HEK293 (cell line): ENCODE measurements around the gene ZNF524.
A peak's percentile ranks its signal among the peaks of the same experiment; 100 is the strongest.

Source experiments
- GFI1B ChIP-seq: fragments of 450-650 bp; formaldehyde crosslinking; IDR thresholded peaks from 2 replicates; pipeline ENCODE4 v1.5.1; 2016; ENCODE audit warnings: missing biosample characterization, missing genetic modification characterization
- GLI2 ChIP-seq: fragments of 450-650 bp; formaldehyde crosslinking; IDR thresholded peaks from 2 replicates; pipeline ENCODE4; 2017; ENCODE audit warnings: missing biosample characterization, missing genetic modification characterization, low read depth, borderline replicate concordance
- KLF16 ChIP-seq: fragments of 450-650 bp; formaldehyde crosslinking; IDR thresholded peaks from 2 replicates; pipeline ENCODE4 v1.5.1; 2017; ENCODE audit warnings: missing biosample characterization, missing genetic modification characterization
- OSR2 ChIP-seq: fragments of 450-650 bp; formaldehyde crosslinking; IDR thresholded peaks from 2 replicates; pipeline ENCODE4 v1.5.1; 2016; ENCODE audit warnings: missing biosample characterization, missing genetic modification characterization
- PRDM1 ChIP-seq: fragments of 450-650 bp; formaldehyde crosslinking; IDR thresholded peaks from 2 replicates; pipeline ENCODE4; 2016; ENCODE audit warnings: missing biosample characterization, missing genetic modification characterization
- REPIN1 ChIP-seq: fragments of 450-650 bp; formaldehyde crosslinking; IDR thresholded peaks from 2 replicates; pipeline ENCODE4 v1.5.1; 2017; ENCODE audit warnings: missing biosample characterization, missing genetic modification characterization, low read depth
- SP2 ChIP-seq: fragments of 450-650 bp; formaldehyde crosslinking; IDR thresholded peaks from 2 replicates; pipeline ENCODE4 v1.5.1; 2016; ENCODE audit warnings: missing biosample characterization, missing genetic modification characterization
- ZBTB8A ChIP-seq: fragments of 450-650 bp; formaldehyde crosslinking; IDR thresholded peaks from 2 replicates; pipeline ENCODE4 v1.5.1; 2016; ENCODE audit warnings: missing biosample characterization, missing genetic modification characterization
- ZNF350 ChIP-seq: fragments of 450-650 bp; formaldehyde crosslinking; IDR thresholded peaks from 2 replicates; pipeline ENCODE4 v1.5.0; 2017; ENCODE audit warnings: missing biosample characterization, mild to moderate bottlenecking, missing genetic modification characterization
- ZNF366 ChIP-seq: fragments of 450-650 bp; formaldehyde crosslinking; conservative IDR thresholded peaks from 2 replicates; pipeline ENCODE4 v1.5.1; 2016; ENCODE audit warnings: missing biosample characterization, missing genetic modification characterization
- ZNF37A ChIP-seq: fragments of 450-650 bp; IDR thresholded peaks from 2 replicates; pipeline ENCODE4 v1.5.1; 2018; ENCODE audit warnings: missing biosample characterization, missing genetic modification characterization
- ZNF433 ChIP-seq: fragments of 450-650 bp; formaldehyde crosslinking; IDR thresholded peaks from 2 replicates; pipeline ENCODE4 v1.5.1; 2016; ENCODE audit warnings: missing biosample characterization, missing genetic modification characterization, low read depth
- ZNF48 ChIP-seq: fragments of 450-650 bp; formaldehyde crosslinking; IDR thresholded peaks from 2 replicates; pipeline ENCODE4 v1.5.1; 2016; ENCODE audit warnings: missing biosample characterization, missing genetic modification characterization
- ZNF513 ChIP-seq: fragments of 450-650 bp; IDR thresholded peaks from 2 replicates; pipeline ENCODE4 v1.5.1; 2018; ENCODE audit warnings: missing biosample characterization, missing genetic modification characterization
- ZNF518A ChIP-seq: fragments of 450-650 bp; formaldehyde crosslinking; conservative IDR thresholded peaks from 2 replicates; pipeline ENCODE4 v1.5.1; 2016; ENCODE audit warnings: low read depth, missing biosample characterization, missing genetic modification characterization
- ZNF548 ChIP-seq: fragments of 450-650 bp; formaldehyde crosslinking; IDR thresholded peaks from 2 replicates; pipeline ENCODE4 v1.5.1; 2016; ENCODE audit warnings: missing biosample characterization, missing genetic modification characterization
- ZNF558 ChIP-seq: fragments of 450-650 bp; formaldehyde crosslinking; IDR thresholded peaks from 2 replicates; pipeline ENCODE4 v1.5.1; 2016; ENCODE audit warnings: missing biosample characterization, missing genetic modification characterization
- ZNF585B ChIP-seq: fragments of 450-650 bp; formaldehyde crosslinking; IDR thresholded peaks from 2 replicates; pipeline ENCODE4 v1.5.1; 2016; ENCODE audit warnings: missing biosample characterization, missing genetic modification characterization
- ZNF621 ChIP-seq: fragments of 450-650 bp; formaldehyde crosslinking; IDR thresholded peaks from 2 replicates; pipeline ENCODE4 v1.5.1; 2017; ENCODE audit warnings: missing biosample characterization, missing genetic modification characterization
- ZNF629 ChIP-seq: fragments of 450-650 bp; formaldehyde crosslinking; IDR thresholded peaks from 2 replicates; pipeline ENCODE4 v1.5.1; 2017; ENCODE audit warnings: missing biosample characterization, missing genetic modification characterization
- ZSCAN16 ChIP-seq: fragments of 450-650 bp; formaldehyde crosslinking; IDR thresholded peaks from 2 replicates; pipeline ENCODE4 v1.5.1; 2016; ENCODE audit warnings: missing biosample characterization, missing genetic modification characterization
- TF ChIP-seq, protein P1 (sequence below): fragments of 450-650 bp; formaldehyde crosslinking; IDR thresholded peaks from 2 replicates; pipeline ENCODE4 v1.5.1; 2016; ENCODE audit warnings: missing biosample characterization, missing genetic modification characterization
- TF ChIP-seq, protein P2 (sequence below): fragments of 450-650 bp; formaldehyde crosslinking; IDR thresholded peaks from 2 replicates; pipeline ENCODE4 v1.5.1; 2016; ENCODE audit warnings: missing biosample characterization, missing genetic modification characterization
- TF ChIP-seq, protein P3 (sequence below): fragments of 450-650 bp; formaldehyde crosslinking; IDR thresholded peaks from 2 replicates; pipeline ENCODE4 v1.5.1; 2017; ENCODE audit warnings: missing biosample characterization, mild to moderate bottlenecking, missing genetic modification characterization, moderate library complexity

ZNF524 gene

DNA sequence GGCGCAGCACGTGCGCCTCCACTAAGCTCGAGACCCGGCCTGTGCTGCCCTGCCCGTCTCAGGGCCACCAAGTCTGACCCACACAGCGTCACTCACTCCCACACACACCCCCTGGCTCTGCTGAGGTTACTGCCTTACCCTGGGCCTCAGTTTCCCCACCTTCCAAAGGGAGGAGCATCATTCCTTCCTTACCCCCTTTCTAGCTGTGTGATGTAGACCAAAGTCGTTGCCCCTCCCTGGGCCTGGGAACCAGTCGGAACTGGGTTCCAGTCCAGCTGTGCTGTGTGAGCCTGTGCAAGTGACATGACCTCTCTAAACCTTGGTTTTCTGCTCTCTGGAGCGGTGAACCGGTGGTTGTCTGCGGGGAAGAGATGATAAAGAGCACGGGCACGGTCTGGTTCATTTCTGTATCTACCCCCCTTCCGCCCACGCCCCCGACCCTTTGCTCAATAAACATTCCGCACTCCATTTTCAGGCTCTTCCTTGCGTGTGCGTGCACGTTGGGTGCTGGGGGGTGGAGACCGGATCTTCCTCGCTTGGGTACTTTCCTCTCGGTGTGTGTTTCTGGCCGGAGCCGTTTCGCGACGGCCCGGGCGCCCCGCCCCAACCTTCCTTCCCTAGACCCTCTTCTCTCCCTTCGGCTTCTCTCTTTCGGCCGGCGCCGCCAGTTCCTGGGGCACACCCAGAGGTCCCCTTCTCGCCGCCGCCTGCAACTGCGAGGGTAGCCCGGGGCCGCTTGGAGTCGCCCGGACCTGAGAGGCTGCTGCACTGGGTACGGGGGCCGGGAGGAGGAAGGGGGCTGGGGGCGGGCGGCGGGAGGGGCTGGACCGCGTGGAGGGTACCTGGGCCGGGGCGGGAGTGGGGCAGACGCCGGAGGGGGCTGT is 43.2 kb downstream of the ZNF524 start, which contains the start of gene ZNF581 (continued):
- TF ChIP-seq, protein P1, sequence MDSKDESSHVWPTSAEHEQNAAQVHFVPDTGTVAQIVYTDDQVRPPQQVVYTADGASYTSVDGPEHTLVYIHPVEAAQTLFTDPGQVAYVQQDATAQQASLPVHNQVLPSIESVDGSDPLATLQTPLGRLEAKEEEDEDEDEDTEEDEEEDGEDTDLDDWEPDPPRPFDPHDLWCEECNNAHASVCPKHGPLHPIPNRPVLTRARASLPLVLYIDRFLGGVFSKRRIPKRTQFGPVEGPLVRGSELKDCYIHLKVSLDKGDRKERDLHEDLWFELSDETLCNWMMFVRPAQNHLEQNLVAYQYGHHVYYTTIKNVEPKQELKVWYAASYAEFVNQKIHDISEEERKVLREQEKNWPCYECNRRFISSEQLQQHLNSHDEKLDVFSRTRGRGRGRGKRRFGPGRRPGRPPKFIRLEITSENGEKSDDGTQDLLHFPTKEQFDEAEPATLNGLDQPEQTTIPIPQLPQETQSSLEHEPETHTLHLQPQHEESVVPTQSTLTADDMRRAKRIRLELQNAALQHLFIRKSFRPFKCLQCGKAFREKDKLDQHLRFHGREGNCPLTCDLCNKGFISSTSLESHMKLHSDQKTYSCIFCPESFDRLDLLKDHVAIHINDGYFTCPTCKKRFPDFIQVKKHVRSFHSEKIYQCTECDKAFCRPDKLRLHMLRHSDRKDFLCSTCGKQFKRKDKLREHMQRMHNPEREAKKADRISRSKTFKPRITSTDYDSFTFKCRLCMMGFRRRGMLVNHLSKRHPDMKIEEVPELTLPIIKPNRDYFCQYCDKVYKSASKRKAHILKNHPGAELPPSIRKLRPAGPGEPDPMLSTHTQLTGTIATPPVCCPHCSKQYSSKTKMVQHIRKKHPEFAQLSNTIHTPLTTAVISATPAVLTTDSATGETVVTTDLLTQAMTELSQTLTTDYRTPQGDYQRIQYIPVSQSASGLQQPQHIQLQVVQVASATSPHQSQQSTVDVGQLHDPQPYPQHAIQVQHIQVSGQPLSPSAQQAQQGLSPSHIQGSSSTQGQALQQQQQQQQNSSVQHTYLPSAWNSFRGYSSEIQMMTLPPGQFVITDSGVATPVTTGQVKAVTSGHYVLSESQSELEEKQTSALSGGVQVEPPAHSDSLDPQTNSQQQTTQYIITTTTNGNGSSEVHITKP (tag by site-specific recombination), result peak; percentile 86
- 0 out of 2 replicates have a peak, but pooled peaks have one; percentile 14 for TF ChIP-seq OSR2 (tag by site-specific recombination)
- no peak for TF ChIP-seq ZNF433 (tag by site-specific recombination)
- peak; percentile 100 for TF ChIP-seq KLF16 (tag by site-specific recombination)
- no peak for TF ChIP-seq ZNF350 (tag by site-specific recombination)
- TF ChIP-seq, protein P2, sequence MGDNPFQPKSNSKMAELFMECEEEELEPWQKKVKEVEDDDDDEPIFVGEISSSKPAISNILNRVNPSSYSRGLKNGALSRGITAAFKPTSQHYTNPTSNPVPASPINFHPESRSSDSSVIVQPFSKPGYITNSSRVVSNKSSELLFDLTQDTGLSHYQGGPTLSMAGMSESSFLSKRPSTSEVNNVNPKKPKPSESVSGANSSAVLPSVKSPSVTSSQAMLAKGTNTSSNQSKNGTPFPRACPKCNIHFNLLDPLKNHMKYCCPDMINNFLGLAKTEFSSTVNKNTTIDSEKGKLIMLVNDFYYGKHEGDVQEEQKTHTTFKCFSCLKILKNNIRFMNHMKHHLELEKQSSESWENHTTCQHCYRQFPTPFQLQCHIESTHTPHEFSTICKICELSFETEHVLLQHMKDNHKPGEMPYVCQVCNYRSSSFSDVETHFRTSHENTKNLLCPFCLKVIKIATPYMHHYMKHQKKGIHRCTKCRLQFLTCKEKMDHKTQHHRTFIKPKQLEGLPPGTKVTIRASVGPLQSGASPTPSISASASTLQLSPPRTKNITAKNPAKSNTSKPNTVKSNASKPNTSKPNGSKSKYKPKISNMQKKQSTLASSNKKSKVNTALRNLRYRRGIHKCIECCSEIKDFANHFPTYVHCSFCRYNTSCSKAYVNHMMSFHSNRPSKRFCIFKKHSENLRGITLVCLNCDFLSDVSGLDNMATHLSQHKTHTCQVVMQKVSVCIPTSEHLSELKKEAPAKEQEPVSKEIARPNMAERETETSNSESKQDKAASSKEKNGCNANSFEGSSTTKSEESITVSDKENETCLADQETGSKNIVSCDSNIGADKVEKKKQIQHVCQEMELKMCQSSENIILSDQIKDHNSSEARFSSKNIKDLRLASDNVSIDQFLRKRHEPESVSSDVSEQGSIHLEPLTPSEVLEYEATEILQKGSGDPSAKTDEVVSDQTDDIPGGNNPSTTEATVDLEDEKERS (tag by site-specific recombination), result peak; percentile 74; the same call in 1 of the 2 replicates
- TF ChIP-seq ZNF513 (tag by site-specific recombination), result peak; percentile 61; the same call in 1 of the 2 replicates
- peak; percentile 61 for TF ChIP-seq SP2
- TF ChIP-seq ZNF585B, result no peak
- no peak for TF ChIP-seq ZNF548
- no peak for TF ChIP-seq GLI2 (tag by site-specific recombination)
- TF ChIP-seq ZNF48 (tag by site-specific recombination), result no peak
- no peak for TF ChIP-seq ZNF621 (tag by site-specific recombination)
- peak; percentile 78 for TF ChIP-seq ZNF366 (tag by site-specific recombination)
- TF ChIP-seq PRDM1 (tag by site-specific recombination), result peak; percentile 50
- TF ChIP-seq ZNF629 (tag by site-specific recombination), result peak; percentile 73
- TF ChIP-seq, protein P3, sequence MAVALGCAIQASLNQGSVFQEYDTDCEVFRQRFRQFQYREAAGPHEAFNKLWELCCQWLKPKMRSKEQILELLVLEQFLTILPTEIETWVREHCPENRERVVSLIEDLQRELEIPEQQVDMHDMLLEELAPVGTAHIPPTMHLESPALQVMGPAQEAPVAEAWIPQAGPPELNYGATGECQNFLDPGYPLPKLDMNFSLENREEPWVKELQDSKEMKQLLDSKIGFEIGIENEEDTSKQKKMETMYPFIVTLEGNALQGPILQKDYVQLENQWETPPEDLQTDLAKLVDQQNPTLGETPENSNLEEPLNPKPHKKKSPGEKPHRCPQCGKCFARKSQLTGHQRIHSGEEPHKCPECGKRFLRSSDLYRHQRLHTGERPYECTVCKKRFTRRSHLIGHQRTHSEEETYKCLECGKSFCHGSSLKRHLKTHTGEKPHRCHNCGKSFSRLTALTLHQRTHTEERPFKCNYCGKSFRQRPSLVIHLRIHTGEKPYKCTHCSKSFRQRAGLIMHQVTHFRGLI (tag by site-specific recombination), result 0 out of 2 replicates have a peak, but pooled peaks have one; percentile 24
- no peak for TF ChIP-seq GFI1B
- no peak for TF ChIP-seq ZNF37A
- peak; percentile 43; the same call in 1 of the 2 replicates for TF ChIP-seq ZBTB8A (tag by site-specific recombination)
- TF ChIP-seq REPIN1 (tag by site-specific recombination), result 0 out of 2 replicates have a peak, but pooled peaks have one; percentile 22
- no peak for TF ChIP-seq ZNF558 (tag by site-specific recombination)
- TF ChIP-seq ZNF518A (tag by site-specific recombination), result peak; percentile 48; the same call in 1 of the 2 replicates
- no peak for TF ChIP-seq ZSCAN16
